Stimulated activated CD8-positive, alpha-beta memory T cell treated with anti-CD3 and anti-CD28 coated beads, Interleukin-7, amount 100 ng/mL, for 4 hours (primary cell): ENCODE measurements around the gene MEIG1.
A peak's percentile ranks its signal among the peaks of the same experiment; 100 is the strongest.
"Not testable (repeated sequence)": the region's sequence is repeated elsewhere in the genome, so short reads cannot be mapped to it uniquely, and the experiment has no call there.

Source experiments
- DNase-seq, 2 donors: peaks; one replicate each; pipeline ENCODE4 v3.0.0-alpha.2; 2020; ENCODE audit warnings: low read depth in 2 of 2

MEIG1 gene, protein sequence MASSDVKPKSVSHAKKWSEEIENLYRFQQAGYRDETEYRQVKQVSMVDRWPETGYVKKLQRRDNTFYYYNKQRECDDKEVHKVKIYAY

DNA sequence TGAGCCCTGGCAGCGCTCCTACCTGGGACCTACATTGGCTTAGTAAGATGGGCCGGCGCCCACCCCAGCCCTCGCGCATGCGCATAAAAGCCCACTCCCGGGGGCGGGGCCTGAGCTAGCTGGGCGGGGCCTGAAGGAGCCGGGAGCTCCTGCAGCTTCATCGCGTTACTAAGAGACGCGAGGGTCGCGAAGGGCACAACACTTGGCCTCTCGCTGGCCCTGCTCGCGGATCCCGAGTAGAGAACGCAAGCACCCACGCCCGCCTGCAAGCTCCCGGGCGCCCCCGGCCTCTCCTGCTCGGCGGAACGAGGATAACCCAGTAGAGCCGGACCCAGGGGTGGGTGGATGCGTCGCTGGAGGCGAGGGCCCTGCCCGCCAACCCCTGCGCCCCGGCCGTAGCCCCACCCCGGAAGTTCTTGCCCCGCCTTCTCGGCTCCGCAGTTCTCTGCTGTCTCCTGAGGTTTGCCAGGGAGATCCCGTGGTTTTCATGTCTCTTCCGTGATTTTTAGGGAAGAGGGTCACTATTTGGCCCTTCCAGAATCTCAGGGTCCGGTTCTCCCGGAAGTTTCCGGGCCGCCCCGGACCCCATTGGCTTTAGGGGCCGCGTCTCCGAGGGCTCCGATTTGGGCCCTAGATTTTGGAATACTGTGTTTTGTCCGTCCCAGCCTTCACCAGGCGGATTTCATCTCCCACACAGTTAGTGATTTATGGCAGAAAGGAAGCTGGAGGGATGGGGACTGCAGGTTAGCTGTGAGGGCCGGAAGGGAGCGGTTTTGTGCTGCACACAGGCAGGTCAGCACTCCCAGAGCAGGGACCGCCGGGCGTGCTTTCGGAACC is at the start of gene MEIG1:
TSS of gene MEIG1 (plus strand) at position 168 of the 837 bp plus-strand sequence. CDS start 7,081 bp downstream, outside the sequence.
- peak; percentile 84 to 86 for DNase-seq

DNA sequence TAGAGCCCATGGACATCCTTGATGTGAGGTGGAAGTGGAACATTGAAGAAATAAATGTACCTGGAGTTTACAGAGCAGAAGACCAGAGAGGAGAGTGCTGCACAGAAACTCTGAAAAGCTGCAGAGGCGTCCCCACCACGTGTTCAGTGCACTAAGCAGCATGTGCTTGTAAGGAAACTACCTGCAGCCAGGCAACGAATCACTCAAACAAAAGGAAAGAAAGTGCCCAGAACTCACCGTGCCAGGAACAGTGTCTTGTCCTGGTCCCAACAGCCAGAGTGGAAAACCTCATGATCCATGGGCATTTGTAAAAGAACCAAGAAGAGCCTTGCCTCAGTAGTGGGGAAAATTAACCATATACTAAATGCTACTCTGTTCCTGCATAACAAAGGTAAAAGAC is 48.2 kb upstream of the MEIG1 start:
- DNase-seq, result no peak

GRCh38 chr10:14911801-14912200 is 47.4 kb upstream of the MEIG1 start:
- DNase-seq, result no peak

GRCh38 chr10:14916600-14916999 is 42.6 kb upstream of the MEIG1 start:
- no peak for DNase-seq

DNA sequence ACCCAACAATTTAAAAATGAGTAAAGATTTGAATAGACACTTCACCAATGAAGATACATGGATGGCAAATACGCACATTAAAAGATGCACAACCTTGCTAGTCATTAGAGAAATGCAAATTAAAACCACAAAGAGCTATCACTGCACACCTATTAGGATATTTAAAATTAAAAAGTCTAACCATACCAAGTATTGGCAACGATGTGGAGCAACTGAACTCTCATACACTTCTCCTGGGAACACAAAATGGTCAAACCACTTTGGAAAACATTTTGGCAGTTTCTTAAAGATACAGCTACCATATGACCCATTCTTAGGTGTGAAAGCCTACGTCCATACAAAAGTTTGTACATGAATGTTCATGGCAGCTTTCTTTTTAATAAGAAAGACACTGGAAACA is 41.4 kb upstream of the MEIG1 start:
- no peak for DNase-seq

DNA sequence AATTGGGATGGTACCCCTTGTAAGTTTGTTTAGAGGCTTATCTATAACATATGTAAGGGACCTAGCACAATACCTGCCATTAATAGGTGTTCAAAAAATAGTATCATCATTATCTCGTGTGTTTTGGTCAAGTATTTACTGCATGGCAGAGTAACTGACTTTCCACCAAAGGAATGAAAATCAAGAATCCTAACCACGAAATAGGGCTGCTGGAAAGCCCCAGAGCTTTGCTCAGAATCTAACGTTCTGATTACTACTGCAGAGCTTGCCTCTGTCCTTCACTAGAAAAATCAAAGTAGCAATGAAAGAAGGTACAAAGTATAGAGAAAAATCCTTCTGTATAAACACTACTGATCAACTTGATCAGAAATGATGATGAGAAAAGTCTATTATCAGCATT is 40.2 kb upstream of the MEIG1 start:
- no peak for DNase-seq

DNA sequence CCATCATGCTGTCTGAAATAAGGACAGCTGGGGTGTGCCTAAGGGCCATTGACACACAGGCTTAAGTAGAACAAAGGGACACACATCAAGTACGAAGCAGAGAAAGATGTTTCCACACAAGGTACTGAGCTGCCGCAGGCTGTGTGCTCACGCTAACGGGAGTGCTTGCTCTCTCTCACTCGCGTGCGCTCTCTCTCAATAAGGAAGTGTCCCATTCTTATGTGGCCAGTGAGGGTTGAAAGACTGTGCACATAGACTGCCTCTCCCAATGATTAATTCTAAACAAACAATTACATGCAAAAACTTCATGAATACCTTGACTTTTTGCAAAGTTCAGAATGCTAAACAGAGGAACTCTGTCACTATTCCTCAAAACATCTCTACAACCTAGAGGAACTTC is 35.2 kb upstream of the MEIG1 start:
- DNase-seq, result no peak

DNA sequence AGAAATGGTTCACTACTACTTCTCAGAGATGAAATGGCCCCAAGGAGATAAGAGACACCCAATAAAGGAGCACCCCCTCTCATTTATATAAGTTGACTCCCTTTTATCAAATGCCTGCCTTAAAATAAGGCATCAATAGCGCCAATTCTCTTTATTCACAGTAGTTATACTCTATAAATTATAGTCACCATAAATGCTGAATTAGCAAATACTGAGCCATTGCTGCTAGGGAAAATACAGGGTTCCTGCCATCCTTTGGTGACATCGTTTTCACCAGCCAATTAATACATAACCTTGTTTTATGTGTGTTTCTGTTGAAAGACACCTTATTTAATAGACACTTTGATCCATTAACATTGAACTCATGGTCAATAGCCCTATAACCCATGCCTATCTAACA is 33.9 kb upstream of the MEIG1 start:
- no peak for DNase-seq

- DNase-seq, result no peak
These were observed 33.1 kb upstream of the MEIG1 start for GRCh38 chr10:14926061-14926470.

- DNase-seq, result no peak
These were observed 32.3 kb upstream of the MEIG1 start for GRCh38 chr10:14926722-14927416.

DNA sequence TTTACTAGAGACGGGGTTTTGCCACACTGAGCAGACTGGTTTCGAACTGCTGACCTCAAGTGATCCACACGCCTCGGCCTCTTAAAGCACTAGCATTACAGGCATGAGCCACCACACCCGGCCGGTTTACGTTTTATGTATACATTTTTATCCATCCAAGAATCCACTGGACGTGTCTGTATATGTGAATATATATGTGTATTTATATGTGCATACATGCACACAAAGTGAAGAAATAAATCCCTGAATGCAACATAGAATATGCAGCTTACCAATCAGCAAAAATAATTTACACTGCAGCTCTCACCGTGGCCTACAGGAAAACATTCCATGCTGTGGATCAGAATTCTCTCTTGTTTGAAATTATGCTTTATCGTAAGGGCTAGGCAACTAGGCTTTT is 28.6 kb upstream of the MEIG1 start:
- no peak for DNase-seq

GRCh38 chr10:14936584-14936983 is 22.6 kb upstream of the MEIG1 start:
- DNase-seq, result no peak

GRCh38 chr10:14938971-14939370 is 20.2 kb upstream of the MEIG1 start:
- not testable (repeated sequence) for DNase-seq

- DNase-seq, result not testable (repeated sequence)
These were observed 16.8 kb upstream of the MEIG1 start for GRCh38 chr10:14942147-14942949.

- not testable (repeated sequence) for DNase-seq
These were observed 16.2 kb upstream of the MEIG1 start for GRCh38 chr10:14942950-14943338.

- no peak for DNase-seq
These were observed 14.1 kb upstream of the MEIG1 start for GRCh38 chr10:14945108-14945507.

GRCh38 chr10:14947268-14947667 is 11.9 kb upstream of the MEIG1 start:
- DNase-seq, result no peak

DNA sequence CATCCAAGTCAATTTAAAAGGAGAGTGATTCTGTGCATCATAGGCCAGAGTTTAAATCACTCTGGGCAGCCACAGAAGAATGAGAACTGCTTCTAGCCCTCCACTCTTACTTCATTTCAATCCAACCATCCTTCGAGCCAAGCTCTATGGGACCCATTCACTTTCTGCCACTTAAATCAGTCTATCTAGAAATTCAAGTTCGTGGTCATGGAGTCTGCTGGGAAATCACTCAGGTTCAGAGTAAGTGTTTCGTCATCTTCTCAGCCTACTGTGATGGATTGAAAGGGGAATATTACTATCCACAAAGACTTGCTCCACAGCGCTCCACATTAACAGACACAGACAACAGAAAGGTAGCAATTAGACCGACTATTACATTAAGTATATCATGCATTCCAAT is 9.9 kb upstream of the MEIG1 start:
- no peak for DNase-seq

- no peak for DNase-seq
These were observed 6.3 kb upstream of the MEIG1 start for GRCh38 chr10:14952851-14953423.

DNA sequence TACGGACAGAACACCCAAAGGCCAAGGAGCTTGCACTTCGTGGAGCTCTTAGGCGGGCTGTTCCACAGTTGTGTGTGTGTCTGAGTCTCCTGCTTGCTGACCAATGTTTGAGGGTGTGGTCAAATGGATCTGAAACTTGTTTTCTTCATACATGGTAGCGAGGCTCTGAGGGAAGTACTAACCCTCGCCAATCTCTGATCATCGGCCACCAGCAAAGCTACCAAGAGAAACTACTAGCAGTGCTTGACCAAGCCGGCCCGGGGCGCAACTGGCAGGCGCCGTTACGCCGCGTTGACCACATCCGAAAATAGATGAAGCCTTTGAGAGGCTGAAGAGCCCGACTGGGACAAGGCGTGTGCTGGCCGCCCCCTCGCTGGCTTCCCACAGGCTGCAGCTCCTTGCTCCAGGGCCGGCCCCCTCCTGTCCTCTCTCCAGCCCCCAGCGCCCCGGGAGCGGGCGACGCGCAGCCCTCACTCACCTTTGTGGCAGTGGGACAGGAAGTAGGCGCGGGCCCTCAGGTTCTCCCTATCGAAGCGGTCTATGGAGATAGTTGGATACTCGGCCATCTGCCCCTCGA is 5.7 kb upstream of the MEIG1 start:
- no peak for DNase-seq

GRCh38 chr10:14954001-14954770 is 5.0 kb upstream of the MEIG1 start, which contains the start of gene DCLRE1C:
DCLRE1C (minus strand) TSS chr10:14954096; CDS start chr10:14954010, 86 bp downstream.
- peak; percentile 79 to 85 for DNase-seq
